ENCODE results near the gene CTDSPL.

GRCh38 chr3:38019658-38020341 is 158.1 kb downstream of the CTDSPL start:
- TF ChIP-seq POLR2AphosphoS2 (IDR thresholded peaks at IDR 0.05; ENCODE audit: low read depth, low read length), result no peak
- TF ChIP-seq ELK1 (IDR thresholded peaks at IDR 0.05; ENCODE audit: low read depth, low read length), result no peak
- no peak for TF ChIP-seq REST (IDR thresholded peaks at IDR 0.05; ENCODE audit: low read depth, low read length)
- TF ChIP-seq EZH2 (IDR thresholded peaks at IDR 0.05; ENCODE audit: borderline replicate concordance, control insufficient read depth, low read depth, low read length), result no peak
- TF ChIP-seq PBX3 (IDR thresholded peaks at IDR 0.05; ENCODE audit: insufficient replicate concordance, low read depth, low read length), result no peak
- TF ChIP-seq RELA (IDR thresholded peaks at IDR 0.05; ENCODE audit: borderline replicate concordance, partially characterized antibody), result no peak

All from GM12878 (cell line).